Raji (cell line): ENCODE data around the gene ZMIZ1.

Source experiments
- POLR2A ChIP-seq: IDR thresholded peaks from 2 replicates; pipeline ENCODE4 v1.6.1; 2011; ENCODE audit warnings: low read depth, low read length, control low read depth; ENCODE audit not compliant: insufficient read depth

Gene ZMIZ1

GRCh38 chr10:79068562-79069324 is at the start of gene ZMIZ1:
TSS of gene ZMIZ1 (plus strand) at chr10:79068966. CDS start at chr10:79201633, 132,667 bp downstream.
- no peak for TF ChIP-seq POLR2A

GRCh38 chr10:79019441-79020014 is 49.2 kb upstream of the ZMIZ1 start:
- TF ChIP-seq POLR2A: no peak

- no peak for TF ChIP-seq POLR2A
Observed at GRCh38 chr10:79020015-79020491, 48.7 kb upstream of the ZMIZ1 start.

- no peak for TF ChIP-seq POLR2A
Observed at GRCh38 chr10:79020605-79021004, 48.2 kb upstream of the ZMIZ1 start.

- no peak for TF ChIP-seq POLR2A
Observed at GRCh38 chr10:79021331-79021907, 47.3 kb upstream of the ZMIZ1 start.

GRCh38 chr10:79021948-79022499 is 46.7 kb upstream of the ZMIZ1 start:
- TF ChIP-seq POLR2A: no peak

- no peak for TF ChIP-seq POLR2A
Observed at GRCh38 chr10:79022565-79023230, 46.1 kb upstream of the ZMIZ1 start.

GRCh38 chr10:79023240-79024162 is 45.3 kb upstream of the ZMIZ1 start:
- no peak for TF ChIP-seq POLR2A

- no peak for TF ChIP-seq POLR2A
Observed at GRCh38 chr10:79024296-79024695, 44.5 kb upstream of the ZMIZ1 start.

GRCh38 chr10:79024720-79025198 is 44.0 kb upstream of the ZMIZ1 start:
- TF ChIP-seq POLR2A: no peak

- no peak for TF ChIP-seq POLR2A
Observed at GRCh38 chr10:79025199-79025832, 43.5 kb upstream of the ZMIZ1 start.

- TF ChIP-seq POLR2A: no peak
Observed at GRCh38 chr10:79026341-79026761, 42.4 kb upstream of the ZMIZ1 start.

GRCh38 chr10:79026806-79027146 is 42.0 kb upstream of the ZMIZ1 start:
- TF ChIP-seq POLR2A: no peak
